AG04450 (cell line): ENCODE data around the gene RPL13A. TPM values are rescaled to one million over a fixed set of nuclear protein-coding genes. Genes with fewer than 3 reads are reported as not detected.

Experiments used
- CTCF ChIA-PET: fragments of 300-600, 350-600 bp; formaldehyde crosslinking; extraction: SDS; loops from one replicate; lab custom pipeline; 2022; ENCODE audit warnings: antibody characterized with exemption, inconsistent platforms; lab: Charles Lee
- POLR2A ChIA-PET: fragments of 350-600 bp; formaldehyde crosslinking; extraction: SDS; loops from one replicate; lab custom pipeline; 2021; ENCODE audit warnings: antibody characterized with exemption, inconsistent platforms; lab: Yijun Ruan, JAX
- DNase-seq: peaks from one replicate; pipeline ENCODE4 v3.0.0-alpha.2; 2011; ENCODE audit warnings: low read depth, low spot score
- H3K27ac ChIP-seq: one replicate; pipeline ENCODE4 v1.5.1; 2012; ENCODE audit warnings: low read depth, low read length, control low read depth
- H3K27me3 ChIP-seq: one replicate; pipeline ENCODE4 v1.6.0; 2012; ENCODE audit warnings: low read length; ENCODE audit not compliant: control insufficient read depth, insufficient read depth
- H3K4me3 ChIP-seq: 2 replicates; pipeline ENCODE4 v1.5.1; 2011; ENCODE audit warnings: mild to moderate bottlenecking, low read depth, low read length, control low read depth
- H3K9me3 ChIP-seq: 2 replicates; pipeline ENCODE4 v1.5.1; 2012; ENCODE audit warnings: low read length; ENCODE audit not compliant: control insufficient read depth, insufficient read depth
- polyA plus RNA-seq: library from polyadenylated mRNA; depleted of rRNA; stranded (reverse); fragments of >200 nt; gene quantifications from 2 replicates; pipeline ENCODE4 v1.2.3, GENCODE V29; 2011
- TF ChIP-seq, protein P1 (sequence below): IDR thresholded peaks from 2 replicates; pipeline ENCODE4 v1.5.1; 2011; ENCODE audit warnings: low read depth, low read length, control low read depth, inconsistent platforms

The RPL13A gene
- polyA plus RNA-seq, 1 experiment: 3,816 TPM

DNA sequence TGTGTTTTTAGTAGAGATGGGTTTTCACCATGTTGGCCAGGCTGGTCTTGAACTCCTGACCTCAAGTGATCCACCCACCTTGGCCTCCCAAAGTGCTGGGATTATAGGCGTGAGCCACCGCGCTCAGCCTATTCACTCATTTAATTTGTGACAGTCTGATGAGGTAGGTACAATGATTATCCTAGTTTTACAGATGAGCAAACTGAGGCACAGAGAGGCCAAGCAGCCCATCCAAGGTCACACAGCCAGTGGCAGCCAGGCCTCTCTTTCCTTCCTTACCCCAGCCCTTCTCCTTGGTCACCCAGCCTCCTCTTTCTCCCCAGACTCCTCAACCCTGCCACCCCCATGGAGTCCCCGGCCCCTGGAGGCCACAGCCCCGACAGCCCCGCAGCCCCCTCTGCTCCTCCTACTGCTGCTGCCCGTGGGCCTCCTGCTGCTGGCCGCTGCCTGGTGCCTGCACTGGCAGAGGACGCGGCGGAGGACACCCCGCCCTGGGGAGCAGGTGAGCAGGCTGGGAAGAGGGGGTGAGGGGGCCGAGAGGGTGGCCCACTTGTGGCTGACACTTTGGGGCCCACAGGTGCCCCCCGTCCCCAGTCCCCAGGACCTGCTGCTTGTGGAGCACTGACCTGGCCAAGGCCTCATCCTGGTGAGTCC, 7.3 kb upstream of the RPL13A start:
- CTCF ChIA-PET: no interaction called here
- Histone ChIP-seq H3K9me3 (peaks cover 8% of the 10 kb centered on the region; the same call in 1 of the 2 replicates), H3K27ac (no peak overlapping the region), H3K4me3 (no peak overlapping the region), H3K27me3 (no peaks in the 10 kb centered on the region)
- TF ChIP-seq, protein P1, sequence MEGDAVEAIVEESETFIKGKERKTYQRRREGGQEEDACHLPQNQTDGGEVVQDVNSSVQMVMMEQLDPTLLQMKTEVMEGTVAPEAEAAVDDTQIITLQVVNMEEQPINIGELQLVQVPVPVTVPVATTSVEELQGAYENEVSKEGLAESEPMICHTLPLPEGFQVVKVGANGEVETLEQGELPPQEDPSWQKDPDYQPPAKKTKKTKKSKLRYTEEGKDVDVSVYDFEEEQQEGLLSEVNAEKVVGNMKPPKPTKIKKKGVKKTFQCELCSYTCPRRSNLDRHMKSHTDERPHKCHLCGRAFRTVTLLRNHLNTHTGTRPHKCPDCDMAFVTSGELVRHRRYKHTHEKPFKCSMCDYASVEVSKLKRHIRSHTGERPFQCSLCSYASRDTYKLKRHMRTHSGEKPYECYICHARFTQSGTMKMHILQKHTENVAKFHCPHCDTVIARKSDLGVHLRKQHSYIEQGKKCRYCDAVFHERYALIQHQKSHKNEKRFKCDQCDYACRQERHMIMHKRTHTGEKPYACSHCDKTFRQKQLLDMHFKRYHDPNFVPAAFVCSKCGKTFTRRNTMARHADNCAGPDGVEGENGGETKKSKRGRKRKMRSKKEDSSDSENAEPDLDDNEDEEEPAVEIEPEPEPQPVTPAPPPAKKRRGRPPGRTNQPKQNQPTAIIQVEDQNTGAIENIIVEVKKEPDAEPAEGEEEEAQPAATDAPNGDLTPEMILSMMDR: no peak
- no peak for DNase-seq
- POLR2A ChIA-PET: interaction anchor here (0.6 kb wide), 2 partner anchors 14 to 382 kb away, joined by 4 to 5 read pairs; no protein-coding TSS in a partner anchor

GRCh38 chr19:49481020-49481683, 6.3 kb upstream of the RPL13A start:
- no peak overlapping the region for H3K4me3 ChIP-seq
- ChIA-PET CTCF (no interaction called here), POLR2A (no interaction called here)
- no peaks in the 10 kb centered on the region for H3K27me3 ChIP-seq
- no peak overlapping the region for H3K27ac ChIP-seq
- DNase-seq: no peak
- TF ChIP-seq, protein P1: no peak
- H3K9me3 ChIP-seq: peaks cover 8% of the 10 kb centered on the region; the same call in 1 of the 2 replicates

GRCh38 chr19:49486232-49486631, 1.2 kb upstream of the RPL13A start:
- ChIA-PET POLR2A (no interaction called here), CTCF (no interaction called here)
- TF ChIP-seq, protein P1: no peak
- DNase-seq: no peak
- Histone ChIP-seq H3K4me3 (no peak overlapping the region), H3K27ac (no peak overlapping the region), H3K9me3 (no peaks in the 10 kb centered on the region), H3K27me3 (no peaks in the 10 kb centered on the region)

DNA sequence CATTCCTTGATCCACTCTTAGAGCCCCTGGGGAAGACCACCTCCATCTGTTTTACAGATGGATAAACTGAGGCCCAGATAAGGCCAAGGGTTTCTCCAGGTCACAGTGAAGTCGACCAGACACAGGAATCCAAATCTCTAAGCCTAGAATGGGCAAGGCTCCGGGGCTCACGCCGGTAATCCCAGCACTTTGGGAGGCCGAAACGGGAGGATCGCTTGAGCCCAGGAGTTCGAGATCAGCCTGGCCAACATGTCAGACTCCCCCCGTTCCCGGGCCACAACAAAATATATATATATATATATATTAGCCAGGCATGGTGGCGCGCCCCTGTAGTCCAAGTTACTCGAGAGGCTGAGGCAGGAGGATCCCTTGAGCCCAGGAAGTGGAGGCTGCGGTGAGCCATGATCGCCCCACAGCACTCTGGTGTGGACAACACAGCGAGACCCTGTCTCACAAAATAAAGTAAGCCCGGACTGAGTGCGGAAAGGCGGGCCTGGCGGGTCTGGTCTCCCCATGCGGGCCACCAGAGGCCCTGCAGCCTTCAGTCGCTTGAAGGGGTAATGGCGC, 615 bp upstream of the RPL13A start:
- TF ChIP-seq, protein P1: no peak
- Histone ChIP-seq H3K4me3 (no peak overlapping the region), H3K9me3 (no peaks in the 10 kb centered on the region), H3K27me3 (no peaks in the 10 kb centered on the region), H3K27ac (no peak overlapping the region)
- POLR2A ChIA-PET: interaction anchor here (1.5 kb wide), 1 partner anchor 9 kb away, joined by 11 read pairs; the partner anchor contains the start of gene RPS11
- no peak for DNase-seq
- CTCF ChIA-PET: interaction anchor here (0.6 kb wide), 1 partner anchor 449 kb away, joined by 7 read pairs; no protein-coding TSS in a partner anchor
